Fibroblast of mammary gland (primary cell): ENCODE data around the gene GPATCH2L.

ENCODE experiments used
- DNase-seq: peaks from one replicate; pipeline ENCODE4 v3.0.0-alpha.2; 2010; ENCODE audit warnings: low read depth
- H3K4me3 ChIP-seq: 2 replicates; pipeline ENCODE4 v1.5.1; 2011; ENCODE audit warnings: low read depth, mild to moderate bottlenecking, low read length, moderate library complexity; ENCODE audit not compliant: control insufficient read depth
- CTCF ChIP-seq: conservative IDR thresholded peaks from 2 replicates; pipeline ENCODE4 v1.5.1; 2011; ENCODE audit warnings: low read depth, low read length, inconsistent platforms; ENCODE audit not compliant: control insufficient read depth, insufficient read depth

The GPATCH2L gene

GRCh38 chr14:76232800-76233199, 81.1 kb downstream of the GPATCH2L start:
- no peak for DNase-seq
- no peak for TF ChIP-seq CTCF

GRCh38 chr14:76235628-76236027, 83.9 kb downstream of the GPATCH2L start:
- no peak for DNase-seq
- TF ChIP-seq CTCF: no peak
- no peak overlapping the region for H3K4me3 ChIP-seq

More at GRCh38 chr14:76232800-76233199, 81.1 kb downstream of the GPATCH2L start:
- H3K4me3 ChIP-seq: no peak overlapping the region

- DNase-seq: no peak
- TF ChIP-seq CTCF: no peak
Observed at GRCh38 chr14:76236172-76237130, 84.7 kb downstream of the GPATCH2L start.

GRCh38 chr14:76237349-76237990, 85.7 kb downstream of the GPATCH2L start:
- no peak overlapping the region for H3K4me3 ChIP-seq
- no peak for TF ChIP-seq CTCF
- DNase-seq: no peak

More at GRCh38 chr14:76236172-76237130, 84.7 kb downstream of the GPATCH2L start:
- H3K4me3 ChIP-seq: no peak overlapping the region

GRCh38 chr14:76245097-76245496, 93.4 kb downstream of the GPATCH2L start:
- DNase-seq: no peak
- no peak overlapping the region for H3K4me3 ChIP-seq
- no peak for TF ChIP-seq CTCF

GRCh38 chr14:76250302-76250701, 98.6 kb downstream of the GPATCH2L start:
- no peak for DNase-seq
- TF ChIP-seq CTCF: no peak
- H3K4me3 ChIP-seq: no peak overlapping the region
